Stimulated activated naive CD4-positive, alpha-beta T cell treated with Interleukin-2 at 50 U/mL for 16 hours (primary cell): ENCODE data around the gene CSRNP2.
A peak's percentile ranks its signal among the peaks of the same experiment; 100 is the strongest.

Experiments used
- DNase-seq: peaks from one replicate; lab custom pipeline; 2025; lab: John Stamatoyannopoulos, UW

The CSRNP2 gene

GRCh38 chr12:51077930-51078329, 5.5 kb downstream of the CSRNP2 start:
- no peak for DNase-seq

GRCh38 chr12:51076236-51076930, 7.0 kb downstream of the CSRNP2 start:
- DNase-seq, result peak; percentile 1

GRCh38 chr12:51075390-51075789, 8.0 kb downstream of the CSRNP2 start:
- no peak for DNase-seq

DNA sequence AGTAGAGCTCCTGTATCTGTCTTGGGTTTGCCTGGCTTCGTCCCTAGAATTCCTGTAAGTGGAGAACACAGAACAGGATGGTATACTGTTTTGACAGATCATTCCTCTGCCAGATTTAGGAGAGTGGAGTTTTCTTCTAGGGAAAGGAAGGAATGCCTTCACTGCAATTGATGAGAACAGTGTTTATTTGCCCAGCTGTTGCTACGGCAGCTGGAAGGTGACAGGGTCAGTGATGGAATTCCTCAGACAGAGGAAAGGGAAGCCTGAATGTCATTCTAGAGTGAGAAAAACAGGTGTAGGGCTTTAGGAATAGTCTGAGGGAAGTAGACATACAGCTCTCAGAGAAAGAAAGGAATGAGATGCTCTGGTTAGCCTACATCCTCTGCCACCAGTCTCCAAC, 11.7 kb downstream of the CSRNP2 start:
- DNase-seq, result no peak

GRCh38 chr12:51070004-51070403, 13.4 kb downstream of the CSRNP2 start:
- no peak for DNase-seq

DNA sequence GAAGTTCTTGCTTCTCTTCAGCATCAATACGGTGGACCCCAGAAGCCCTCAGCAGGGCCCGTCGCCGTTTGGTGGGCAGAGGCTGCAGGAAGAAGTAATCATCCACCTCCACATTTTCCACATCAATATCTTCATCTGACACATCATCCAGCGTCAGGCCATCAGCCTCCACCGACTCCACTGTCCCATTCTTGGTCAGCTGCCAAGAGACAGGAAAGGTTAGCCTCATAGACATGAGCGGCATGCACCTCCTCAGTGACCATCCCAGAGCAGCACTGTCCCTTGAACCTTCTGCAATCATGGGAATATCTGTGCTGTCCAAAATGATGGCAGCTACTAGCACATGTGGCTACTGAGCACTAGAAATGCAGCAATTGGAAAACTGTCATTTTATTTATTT, 15.6 kb downstream of the CSRNP2 start:
- DNase-seq, result no peak

DNA sequence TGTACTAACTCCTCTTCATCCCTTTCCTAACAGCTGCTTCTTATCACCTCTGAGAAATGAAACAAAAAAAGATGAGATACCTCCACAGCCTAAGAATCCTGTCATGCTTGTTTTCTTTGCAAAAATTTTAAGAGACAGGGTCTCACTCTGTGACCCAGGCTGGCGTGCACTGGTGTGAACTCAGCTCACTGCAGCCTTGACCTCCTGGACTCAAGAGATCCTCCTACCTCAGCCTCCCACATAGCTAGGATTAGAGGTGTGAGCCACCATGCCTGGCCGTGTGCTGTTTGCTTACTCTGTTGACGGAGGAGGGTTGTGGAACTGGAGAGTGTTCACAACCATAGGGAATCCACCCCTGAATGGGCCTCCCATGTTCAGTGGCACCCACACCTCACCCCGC, 16.2 kb downstream of the CSRNP2 start:
- no peak for DNase-seq

- DNase-seq, result no peak
Observed at GRCh38 chr12:51065530-51065929, 17.9 kb downstream of the CSRNP2 start.

GRCh38 chr12:51062631-51063397, 20.6 kb downstream of the CSRNP2 start:
- no peak for DNase-seq

- DNase-seq, result no peak
Observed at GRCh38 chr12:51059086-51059485, 24.3 kb downstream of the CSRNP2 start.

DNA sequence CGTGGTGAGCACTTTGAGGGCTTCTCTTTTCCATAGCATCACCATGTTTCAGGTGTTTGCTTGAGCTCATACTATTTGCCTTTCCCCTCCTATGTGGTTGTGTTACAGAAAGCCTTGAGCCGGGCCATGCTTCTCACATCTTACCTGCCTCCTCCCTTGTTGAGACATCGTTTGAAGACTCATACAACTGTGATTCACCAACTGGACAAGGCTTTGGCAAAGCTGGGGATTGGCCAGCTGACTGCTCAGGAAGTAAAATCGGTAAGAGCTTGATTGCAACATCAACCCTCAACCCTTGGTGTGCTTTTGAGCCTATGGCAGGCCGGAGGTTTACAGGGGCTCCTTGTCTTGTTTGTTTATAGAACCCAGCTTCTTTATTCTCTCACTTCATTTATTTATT, 27.2 kb downstream of the CSRNP2 start:
- no peak for DNase-seq

DNA sequence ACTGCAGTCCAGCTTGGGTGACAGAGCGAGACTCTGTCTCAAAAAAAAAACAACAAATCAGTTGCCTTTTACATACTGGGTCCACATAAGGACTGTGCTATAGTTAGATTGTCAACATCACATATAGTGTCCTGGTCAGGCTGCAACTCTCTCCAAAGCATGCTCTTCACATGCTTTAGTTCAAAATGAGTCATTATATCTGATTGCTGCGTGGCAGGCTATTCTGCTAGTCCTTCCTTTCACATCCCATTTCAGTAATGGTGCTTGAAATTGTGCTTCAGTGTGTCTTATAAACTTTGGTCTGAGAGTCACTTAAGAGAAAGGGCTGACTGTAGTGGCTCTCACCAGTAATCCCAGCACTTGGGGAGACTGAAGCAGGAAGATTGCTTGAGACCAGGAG, 28.3 kb downstream of the CSRNP2 start:
- DNase-seq, result no peak

DNA sequence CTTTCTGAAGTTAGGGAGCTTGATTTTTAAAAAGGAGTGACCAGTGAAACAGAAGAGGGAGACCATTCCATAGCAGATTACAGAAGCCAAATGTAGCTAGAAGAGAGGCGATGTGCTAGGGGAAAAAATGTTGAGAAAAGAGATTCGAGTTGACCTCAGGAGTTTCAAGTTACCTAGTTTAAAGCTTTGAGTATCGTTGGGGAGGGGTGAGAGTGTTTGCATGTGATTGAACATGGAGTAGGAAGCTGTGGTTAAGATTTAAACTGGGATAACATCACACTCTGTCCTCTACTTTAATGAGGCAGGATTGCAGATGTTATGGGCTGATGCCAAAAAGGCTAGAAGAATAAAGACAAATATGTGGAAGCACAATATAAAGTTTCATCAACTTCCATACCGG, 31.6 kb downstream of the CSRNP2 start:
- DNase-seq, result no peak

GRCh38 chr12:51049525-51049924, 33.9 kb downstream of the CSRNP2 start:
- DNase-seq, result no peak

GRCh38 chr12:51048661-51049251, 34.6 kb downstream of the CSRNP2 start:
- DNase-seq, result no peak

DNA sequence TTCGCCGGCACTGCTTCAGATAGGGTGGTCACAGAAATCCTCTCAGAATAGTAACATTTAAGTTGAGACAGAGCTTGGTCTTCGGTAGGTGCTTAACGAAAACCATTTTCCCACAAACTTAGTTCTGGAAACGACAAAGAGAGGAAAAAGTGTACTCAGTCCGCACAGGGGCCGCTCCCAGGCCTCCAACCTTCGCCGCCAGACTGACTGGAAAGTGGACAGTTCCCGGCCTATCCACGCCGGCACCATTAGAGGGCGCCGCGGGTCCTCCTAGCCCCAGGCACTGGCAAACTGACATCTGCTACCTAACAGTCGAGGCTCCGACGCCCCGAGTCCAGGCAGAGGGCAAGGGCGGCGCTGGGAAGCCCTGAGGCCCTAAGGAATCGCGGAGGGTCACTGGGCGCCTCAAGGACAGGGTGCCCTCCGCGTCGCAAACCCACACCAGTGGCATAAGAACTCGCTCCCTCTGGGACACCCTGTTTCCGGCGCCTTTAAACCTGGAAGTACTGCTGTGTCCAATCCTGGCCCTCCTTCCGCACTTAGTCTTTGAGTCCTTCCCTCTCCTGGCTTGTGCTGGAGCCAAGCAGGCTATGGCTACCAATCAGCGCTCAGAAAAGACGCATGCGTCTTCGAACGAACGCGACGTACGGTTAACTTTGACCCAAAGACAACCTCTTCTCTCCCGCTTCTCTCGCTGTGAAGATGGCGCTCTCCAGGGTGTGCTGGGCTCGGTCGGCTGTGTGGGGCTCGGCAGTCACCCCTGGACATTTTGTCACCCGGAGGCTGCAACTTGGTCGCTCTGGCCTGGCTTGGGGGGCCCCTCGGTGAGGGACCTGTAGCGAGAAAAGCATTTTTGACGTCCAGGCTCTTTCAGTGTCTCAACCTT, 35.5 kb downstream of the CSRNP2 start, which contains the start of gene LETMD1:
Gene LETMD1 (plus strand): TSS at position 673 of the 886 bp plus-strand sequence. CDS start 30 bp downstream, at position 703.
- peak; percentile 88 for DNase-seq

DNA sequence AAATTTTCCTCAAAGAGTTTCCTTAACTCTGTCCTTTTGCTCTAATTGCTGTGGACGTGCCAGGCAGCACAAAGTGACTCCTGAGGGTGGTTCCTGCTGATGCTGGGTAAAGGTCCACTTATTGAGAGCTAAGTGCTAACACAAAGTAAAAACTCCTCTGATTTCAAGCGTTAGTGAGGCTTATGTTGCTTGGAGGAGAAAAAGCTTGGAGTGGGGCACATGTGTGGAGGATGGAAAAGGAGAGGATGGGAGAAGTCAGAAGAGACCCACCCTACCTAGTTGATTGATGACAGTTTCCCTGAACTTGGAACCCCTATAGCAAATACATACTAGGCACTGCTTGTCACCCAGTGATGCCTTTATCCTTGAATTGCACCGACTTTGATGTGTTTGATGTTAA, 47.1 kb downstream of the CSRNP2 start:
- no peak for DNase-seq

DNA sequence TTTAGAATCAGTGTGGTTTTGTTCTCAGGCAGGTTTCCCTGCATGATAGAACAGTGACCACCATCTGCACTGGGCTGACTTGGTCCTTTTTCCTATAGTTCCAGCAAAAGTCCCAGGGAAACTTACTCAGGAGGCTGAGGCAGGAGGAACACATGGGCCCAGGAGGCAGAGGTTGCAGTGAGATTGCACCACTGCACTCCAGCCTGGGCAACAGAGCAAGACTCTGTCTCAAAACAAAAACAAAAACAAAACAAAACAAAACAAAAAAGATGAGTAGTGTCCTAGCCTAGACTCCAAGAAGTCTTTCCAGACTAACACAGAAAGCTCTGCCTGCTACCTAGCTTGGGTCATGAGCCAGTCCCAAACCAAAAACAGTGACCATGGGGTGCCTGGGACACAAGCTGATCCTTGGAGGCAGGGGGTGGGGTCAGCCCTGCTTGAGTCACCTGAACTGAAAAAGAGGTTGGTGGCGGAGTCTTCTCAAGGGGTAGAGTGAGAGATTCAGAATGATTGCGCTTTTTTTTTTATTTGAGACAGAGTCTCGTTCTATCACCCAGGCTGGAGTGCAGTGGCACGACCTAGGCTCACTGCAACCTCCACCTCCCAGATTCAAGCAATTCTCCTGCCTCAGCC, 49.8 kb downstream of the CSRNP2 start:
- no peak for DNase-seq

DNA sequence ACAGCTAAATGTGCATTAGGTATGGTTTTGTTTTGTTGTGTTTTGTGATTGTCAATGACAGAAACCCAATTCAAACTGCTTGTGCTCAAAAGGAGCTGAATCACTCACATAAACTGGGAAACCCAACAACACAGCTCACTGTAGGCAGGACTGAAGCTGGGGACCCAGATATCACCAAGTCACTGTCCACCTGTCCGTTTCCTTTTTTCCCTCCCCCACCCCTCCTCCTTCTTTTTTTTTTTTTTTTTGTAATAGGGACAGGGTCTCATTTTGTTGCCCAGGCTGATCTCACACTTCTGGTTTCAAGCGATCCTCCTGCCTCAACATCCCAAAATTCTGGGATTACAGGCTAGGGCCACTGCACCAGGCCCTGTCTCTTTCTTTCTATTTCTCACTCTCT, 50.3 kb downstream of the CSRNP2 start:
- DNase-seq, result no peak

DNA sequence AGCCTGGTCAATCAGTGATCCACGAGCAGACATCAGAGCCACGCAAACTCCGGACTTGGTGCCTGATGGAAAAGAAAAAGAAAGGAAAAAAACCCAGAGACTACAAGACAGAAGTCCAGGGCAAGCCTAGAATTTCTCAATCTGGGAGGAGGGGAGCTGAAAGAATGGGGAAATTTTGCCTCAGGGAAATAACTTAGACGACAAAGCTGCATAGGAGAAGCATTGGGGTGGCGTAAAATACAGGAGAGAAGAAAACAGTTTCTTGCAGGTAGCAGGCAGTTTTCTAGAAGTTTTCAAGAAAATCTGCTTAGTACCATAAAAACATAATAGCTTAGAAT, 54.6 kb downstream of the CSRNP2 start:
- no peak for DNase-seq

- no peak for DNase-seq
Observed at GRCh38 chr12:51028126-51028812, 55.1 kb downstream of the CSRNP2 start.
